Neural crest cell (in vitro differentiated cells): Measurements from ENCODE around the gene PAGE2. TPM values are rescaled to one million over a fixed set of nuclear protein-coding genes. Genes with fewer than 3 reads are reported as not detected.
"Not testable (repeated sequence)": the region's sequence is repeated elsewhere in the genome, so short reads cannot be mapped to it uniquely, and the experiment has no call there.

ENCODE experiments used
- DNase-seq: peaks from one replicate; pipeline ENCODE4 v3.0.0; 2021; ENCODE audit warnings: low read depth, mixed read lengths, low spot score
- H3K27ac Mint-ChIP-seq: one replicate; pipeline ENCODE4 v1.8.0; 2021; ENCODE audit warnings: mild to moderate bottlenecking, mixed read lengths; ENCODE audit not compliant: unreplicated experiment
- H3K27me3 Mint-ChIP-seq: 2 replicates; pipeline ENCODE4 v1.8.0; 2021; ENCODE audit warnings: low read depth, mild to moderate bottlenecking, mixed read lengths
- H3K36me3 Mint-ChIP-seq: 2 replicates; pipeline ENCODE4 v1.8.0; 2021; ENCODE audit warnings: low read depth, mild to moderate bottlenecking, mixed read lengths
- H3K4me1 Mint-ChIP-seq: 2 replicates; pipeline ENCODE4 v1.8.0; 2021; ENCODE audit warnings: mixed read lengths
- H3K4me3 Mint-ChIP-seq: one replicate; pipeline ENCODE4 v1.8.0; 2021; ENCODE audit warnings: mild to moderate bottlenecking, mixed read lengths
- H3K9me3 Mint-ChIP-seq: 2 replicates; pipeline ENCODE4 v1.8.0; 2021; ENCODE audit warnings: mixed read lengths
- CTCF ChIP-seq: fragments of 200-600 bp; sonication (generic); conservative IDR thresholded peaks from 2 replicates; pipeline ENCODE4 v1.5.0; 2021; ENCODE audit warnings: antibody characterized with exemption, mild to moderate bottlenecking
- total RNA-seq: library from RNA; stranded (reverse); gene quantifications from 2 replicates; pipeline ENCODE4 v1.2.1, GENCODE V29; 2021

Gene PAGE2
- total RNA-seq, 1 donor from 2014 or later = not detected

DNA sequence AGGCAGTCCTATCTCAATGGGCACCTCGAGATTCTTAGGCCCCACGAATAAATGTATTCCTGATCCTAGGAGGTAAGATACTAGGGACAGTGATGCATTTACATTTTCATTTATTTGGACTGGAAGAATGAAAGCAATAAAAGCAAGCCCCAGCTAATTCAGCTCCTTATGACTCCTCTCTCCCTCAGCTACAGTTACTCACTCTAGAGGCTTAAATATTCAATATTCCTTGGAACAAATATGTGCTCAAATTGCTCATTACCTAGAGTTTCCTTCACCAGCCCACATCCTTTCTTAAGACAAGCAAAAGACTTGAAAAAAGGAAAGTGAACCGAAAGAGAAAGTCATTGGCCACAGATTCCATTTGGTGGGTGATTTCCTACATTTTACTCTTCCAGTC, 13.9 kb downstream of the PAGE2 start:
- H3K27me3 Mint-ChIP-seq = no peaks in the 10 kb centered on the region
- H3K9me3 Mint-ChIP-seq = peaks cover 4% of the 10 kb centered on the region
- no peak for TF ChIP-seq CTCF
- no peak overlapping the region for H3K27ac Mint-ChIP-seq
- H3K4me3 Mint-ChIP-seq = no peak overlapping the region
- no peak for DNase-seq
- H3K36me3 Mint-ChIP-seq = no peaks in the 10 kb centered on the region
- peaks cover 3% of the 10 kb centered on the region for H3K4me1 Mint-ChIP-seq

DNA sequence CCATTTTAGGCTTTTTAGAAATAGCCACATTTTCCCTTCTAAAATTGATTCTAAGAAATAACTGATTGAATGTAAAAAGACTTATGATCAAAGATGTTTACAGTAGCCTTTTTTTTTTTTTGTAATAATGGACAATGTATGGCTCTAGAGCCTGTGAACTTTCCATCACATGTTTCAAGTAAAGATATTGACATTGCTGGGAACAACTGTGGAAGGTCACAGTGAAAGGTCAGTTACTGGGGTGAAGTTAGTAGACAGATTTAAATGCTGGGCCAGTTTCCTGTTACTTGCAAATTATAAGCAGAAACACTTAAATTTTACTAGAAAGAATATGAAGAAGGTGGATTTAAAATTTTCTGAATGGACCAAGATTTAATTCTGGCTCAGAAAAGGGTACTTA, 18.4 kb downstream of the PAGE2 start:
- Mint-ChIP-seq H3K36me3 (no peaks in the 10 kb centered on the region), H3K4me1 (peaks cover 5% of the 10 kb centered on the region), H3K4me3 (no peak overlapping the region), H3K27ac (no peak overlapping the region), H3K27me3 (no peaks in the 10 kb centered on the region), H3K9me3 (peaks cover 9% of the 10 kb centered on the region)
- no peak for DNase-seq
- no peak for TF ChIP-seq CTCF

- no peak overlapping the region for H3K27ac Mint-ChIP-seq
- DNase-seq = no peak
- no peaks in the 10 kb centered on the region for H3K27me3 Mint-ChIP-seq
- H3K4me1 Mint-ChIP-seq = peaks cover 5% of the 10 kb centered on the region
- H3K9me3 Mint-ChIP-seq = peaks cover 9% of the 10 kb centered on the region
- H3K4me3 Mint-ChIP-seq = no peak overlapping the region
- no peak for TF ChIP-seq CTCF
- no peaks in the 10 kb centered on the region for H3K36me3 Mint-ChIP-seq
These were observed 19.1 kb downstream of the PAGE2 start for GRCh38 chrX:55107911-55108310.

GRCh38 chrX:55109306-55109705, 20.5 kb downstream of the PAGE2 start:
- DNase-seq = no peak
- Mint-ChIP-seq H3K4me3 (no peak overlapping the region), H3K27ac (no peak overlapping the region), H3K9me3 (peaks cover 7% of the 10 kb centered on the region), H3K27me3 (no peaks in the 10 kb centered on the region), H3K36me3 (no peaks in the 10 kb centered on the region), H3K4me1 (peaks cover 5% of the 10 kb centered on the region)
- no peak for TF ChIP-seq CTCF

DNA sequence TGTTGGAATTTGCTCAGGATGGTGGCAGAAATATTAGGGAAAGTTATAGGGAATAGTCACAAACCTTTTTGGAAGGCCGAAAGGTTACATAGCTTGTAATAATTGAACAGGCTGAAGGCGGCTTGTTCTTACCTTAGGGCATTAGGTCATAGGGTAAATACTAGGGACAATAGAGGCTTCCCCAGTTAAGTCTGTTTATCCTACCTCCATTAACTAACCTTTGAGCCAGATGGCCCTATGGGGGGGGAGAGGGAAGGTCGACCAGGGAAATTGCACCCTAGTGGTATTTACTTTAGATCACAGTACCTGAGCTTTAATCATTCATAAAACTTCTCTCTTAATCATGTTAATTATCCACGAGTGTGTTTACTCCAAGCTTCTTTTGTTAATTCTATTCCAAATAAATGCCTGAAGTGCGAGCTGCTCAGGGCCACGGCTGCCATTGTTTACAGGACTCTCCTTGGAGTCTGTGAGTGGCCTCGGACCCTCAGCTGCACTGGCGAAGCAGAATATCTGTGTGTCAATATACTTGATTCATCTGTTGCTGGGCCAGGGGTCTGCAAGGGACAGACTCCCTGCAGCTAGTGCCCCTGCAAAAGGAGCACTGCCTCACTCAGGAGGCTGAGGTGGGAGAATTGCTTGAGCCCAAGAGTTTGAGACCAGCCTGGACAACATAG, 22.9 kb downstream of the PAGE2 start:
- Mint-ChIP-seq H3K36me3 (no peaks in the 10 kb centered on the region), H3K9me3 (peaks cover 5% of the 10 kb centered on the region), H3K4me3 (no peak overlapping the region), H3K27me3 (no peaks in the 10 kb centered on the region), H3K27ac (no peak overlapping the region), H3K4me1 (peaks cover 12% of the 10 kb centered on the region)
- TF ChIP-seq CTCF = no peak
- no peak for DNase-seq

GRCh38 chrX:55116589-55116988, 27.8 kb downstream of the PAGE2 start:
- Mint-ChIP-seq H3K27ac (peak overlapping the region; percentile 97), H3K4me1 (peaks cover 26% of the 10 kb centered on the region)
- not testable (repeated sequence) for H3K27me3 Mint-ChIP-seq, H3K36me3 Mint-ChIP-seq, DNase-seq, H3K4me3 Mint-ChIP-seq, H3K9me3 Mint-ChIP-seq
